ENCODE data around the gene IRF2BP2.

IRF2BP2 gene

DNA sequence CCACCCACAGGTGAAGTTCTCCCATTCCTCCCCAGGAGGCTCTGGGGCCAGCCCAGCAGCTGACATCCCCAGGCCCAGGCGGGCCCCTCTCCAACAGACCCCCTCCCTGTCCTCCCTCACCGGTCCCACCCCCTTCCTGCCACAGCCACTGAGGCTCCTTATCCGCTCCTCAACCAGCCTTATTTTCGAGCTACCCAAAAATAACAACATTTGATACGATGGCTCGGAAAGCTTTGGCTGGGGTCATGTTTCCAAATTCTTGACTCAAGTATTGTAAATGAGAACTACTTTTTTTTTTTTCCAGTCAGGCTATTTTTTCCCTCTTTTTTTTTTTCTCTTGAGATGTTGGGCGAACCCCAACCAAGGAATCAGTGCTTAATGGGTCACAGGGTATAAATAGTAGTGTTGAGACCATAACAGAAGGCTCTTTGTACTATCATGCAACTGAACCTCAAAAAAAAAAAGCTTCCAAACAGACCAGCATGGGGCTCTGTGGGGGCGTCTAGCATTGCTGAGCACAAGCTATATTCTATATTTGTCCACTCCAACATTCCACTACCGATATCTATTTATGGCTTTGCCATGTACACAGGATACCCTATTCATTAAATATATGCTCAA is 27.2 kb downstream of the IRF2BP2 start:
- DNase-seq = no peak

- no peak for DNase-seq
Observed at GRCh38 chr1:234582186-234582585, 27.8 kb downstream of the IRF2BP2 start.

- no peak for DNase-seq
Observed at GRCh38 chr1:234581063-234581714, 28.8 kb downstream of the IRF2BP2 start.

GRCh38 chr1:234579967-234580366 is 30.0 kb downstream of the IRF2BP2 start:
- no peak for DNase-seq

GRCh38 chr1:234578735-234579134 is 31.2 kb downstream of the IRF2BP2 start:
- DNase-seq = no peak

DNA sequence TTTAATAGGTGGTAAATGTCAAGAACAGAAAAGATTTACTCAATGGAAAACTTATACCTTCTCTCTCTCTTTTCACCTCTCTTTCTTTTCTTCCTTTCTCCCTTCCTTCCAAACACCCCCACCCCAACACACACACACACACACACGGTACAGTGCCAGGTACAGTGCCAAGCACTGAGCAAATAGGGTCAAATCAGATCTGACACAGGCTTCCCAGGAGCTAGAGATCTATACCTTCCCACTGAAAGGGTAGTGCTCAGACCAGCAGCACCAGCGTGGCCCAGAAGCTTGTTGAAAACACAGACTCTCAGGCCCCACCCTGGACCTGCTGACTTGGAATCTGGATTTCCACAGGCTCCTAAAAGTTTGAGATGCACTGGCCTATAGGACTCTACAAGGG is 31.9 kb downstream of the IRF2BP2 start:
- DNase-seq = no peak

GRCh38 chr1:234573711-234574299 is 36.2 kb downstream of the IRF2BP2 start:
- no peak for DNase-seq

DNA sequence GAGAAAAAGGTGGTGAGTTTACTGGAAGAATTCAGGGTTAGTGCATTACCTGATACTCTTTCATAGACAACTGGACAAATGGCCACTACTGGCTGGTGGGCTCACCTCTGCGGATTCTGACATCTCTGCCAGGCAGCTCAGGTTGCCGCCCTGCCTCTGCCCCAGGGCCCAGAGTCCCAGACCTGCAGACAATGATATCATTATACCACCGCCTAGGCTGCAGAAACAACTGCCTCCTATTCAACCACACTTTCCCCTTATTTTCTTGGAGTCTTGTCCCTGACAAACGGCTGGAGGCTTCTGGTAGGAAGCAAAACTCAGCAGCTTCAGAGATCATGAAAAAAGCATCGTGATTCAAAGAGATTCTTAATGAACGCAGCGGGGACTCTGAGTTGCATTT is 37.0 kb downstream of the IRF2BP2 start:
- DNase-seq = no peak

GRCh38 chr1:234571702-234572101 is 38.3 kb downstream of the IRF2BP2 start:
- no peak for DNase-seq

GRCh38 chr1:234570329-234571120 is 39.5 kb downstream of the IRF2BP2 start:
- no peak for DNase-seq

- no peak for DNase-seq
Observed at GRCh38 chr1:234568345-234568744, 41.6 kb downstream of the IRF2BP2 start.

- DNase-seq = no peak
Observed at GRCh38 chr1:234565132-234565531, 44.8 kb downstream of the IRF2BP2 start.

DNA sequence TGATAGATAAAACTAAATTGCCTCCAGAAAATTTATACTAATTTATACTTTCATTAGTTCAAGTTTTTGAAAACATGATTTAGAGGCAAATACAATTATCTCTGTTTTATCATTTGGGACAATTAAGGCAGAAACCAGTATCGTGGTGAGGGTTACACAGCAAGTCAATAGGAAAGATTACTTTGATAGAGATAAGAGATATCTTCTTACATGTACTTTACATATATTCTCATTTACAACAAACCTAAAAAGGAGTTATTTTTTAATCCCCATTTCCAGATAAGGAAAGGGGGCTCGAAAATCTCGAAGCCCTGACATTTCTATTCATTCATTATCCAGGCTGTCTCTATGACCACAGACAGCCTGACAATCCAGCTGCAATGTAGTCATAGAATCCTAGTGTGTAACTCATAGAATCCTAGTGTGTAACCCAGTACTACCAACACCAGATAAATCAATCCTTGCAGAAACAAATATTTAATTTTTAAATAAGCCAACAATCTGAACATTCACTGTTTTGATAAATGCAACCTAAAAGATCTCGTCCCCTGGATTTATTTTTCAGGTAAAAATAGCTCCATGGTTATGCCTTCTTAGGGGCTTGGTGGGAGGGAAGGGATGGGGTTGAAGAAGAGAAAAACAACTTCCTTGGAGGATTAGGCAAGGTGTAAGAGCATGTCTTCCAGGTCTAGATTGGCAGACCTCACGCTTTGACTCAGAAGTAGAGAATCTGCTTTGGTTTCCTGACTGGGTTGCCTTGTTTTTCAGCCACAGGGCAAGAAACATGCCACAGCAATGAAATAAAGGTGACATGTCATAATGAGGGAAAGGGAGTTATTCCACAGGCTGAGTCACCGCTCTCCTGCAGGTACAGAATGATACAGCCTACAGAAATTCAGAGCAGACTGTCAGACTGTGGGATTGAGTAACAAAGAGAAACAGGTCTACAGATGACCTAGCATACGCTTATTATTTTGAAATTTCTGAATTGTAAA is 45.6 kb downstream of the IRF2BP2 start:
- DNase-seq = no peak

DNA sequence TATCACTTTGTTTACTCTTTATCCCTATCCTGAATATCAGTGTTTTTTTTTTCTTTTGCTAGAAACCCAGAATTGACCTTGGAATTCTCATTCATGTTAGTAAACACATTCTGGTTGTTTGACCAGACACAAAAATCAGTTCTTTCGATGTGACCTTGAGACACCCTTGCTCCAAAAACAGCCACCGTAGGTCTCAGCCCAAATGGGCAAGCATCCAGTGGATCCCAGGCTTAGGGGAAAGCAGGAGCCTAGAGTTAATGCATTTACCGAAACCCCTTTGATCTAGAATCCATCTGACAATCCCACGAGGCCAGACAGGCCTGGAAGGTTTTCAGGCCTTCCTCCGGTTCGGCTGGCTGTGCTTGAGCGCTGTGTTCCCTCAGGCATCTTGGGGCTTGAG is 47.6 kb downstream of the IRF2BP2 start:
- no peak for DNase-seq

GRCh38 chr1:234561319-234561718 is 48.7 kb downstream of the IRF2BP2 start:
- no peak for DNase-seq

DNA sequence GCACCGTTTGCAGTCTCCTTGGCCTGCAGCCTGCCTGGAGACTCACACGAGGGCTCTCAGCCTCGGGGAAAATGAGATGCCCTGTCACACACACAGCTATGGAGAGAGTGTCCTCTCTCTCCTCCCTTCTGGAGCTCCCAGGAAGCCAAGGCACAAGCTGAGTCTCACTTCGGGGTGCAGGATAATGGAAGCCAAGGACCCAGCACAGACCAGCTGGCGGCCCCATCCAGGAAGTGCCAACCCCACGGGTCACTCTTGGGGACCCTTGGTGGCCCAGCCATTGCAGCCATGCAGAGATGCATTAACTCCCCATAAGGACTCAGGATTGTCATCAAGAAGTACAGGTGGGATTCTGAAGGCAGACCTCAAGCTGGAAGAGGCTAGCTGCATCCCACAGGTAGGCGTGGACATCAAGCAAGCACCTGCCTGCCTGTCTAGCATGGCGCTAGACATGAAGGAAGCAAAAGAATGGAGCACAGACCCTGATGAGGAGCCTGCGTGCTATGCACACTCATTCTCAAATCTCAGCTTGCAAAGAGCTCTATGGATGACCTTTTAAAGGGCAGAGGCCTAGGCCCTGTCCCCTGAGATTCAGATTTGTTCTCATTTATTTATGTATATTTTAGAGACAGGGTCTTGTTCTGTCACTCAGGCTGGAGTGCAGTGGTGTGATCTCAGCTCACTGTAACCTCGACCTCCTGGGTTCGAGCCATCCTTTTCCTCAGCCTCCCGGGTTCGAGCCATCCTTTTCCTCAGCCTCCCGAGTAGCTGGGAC is 49.9 kb downstream of the IRF2BP2 start:
- no peak for DNase-seq

DNA sequence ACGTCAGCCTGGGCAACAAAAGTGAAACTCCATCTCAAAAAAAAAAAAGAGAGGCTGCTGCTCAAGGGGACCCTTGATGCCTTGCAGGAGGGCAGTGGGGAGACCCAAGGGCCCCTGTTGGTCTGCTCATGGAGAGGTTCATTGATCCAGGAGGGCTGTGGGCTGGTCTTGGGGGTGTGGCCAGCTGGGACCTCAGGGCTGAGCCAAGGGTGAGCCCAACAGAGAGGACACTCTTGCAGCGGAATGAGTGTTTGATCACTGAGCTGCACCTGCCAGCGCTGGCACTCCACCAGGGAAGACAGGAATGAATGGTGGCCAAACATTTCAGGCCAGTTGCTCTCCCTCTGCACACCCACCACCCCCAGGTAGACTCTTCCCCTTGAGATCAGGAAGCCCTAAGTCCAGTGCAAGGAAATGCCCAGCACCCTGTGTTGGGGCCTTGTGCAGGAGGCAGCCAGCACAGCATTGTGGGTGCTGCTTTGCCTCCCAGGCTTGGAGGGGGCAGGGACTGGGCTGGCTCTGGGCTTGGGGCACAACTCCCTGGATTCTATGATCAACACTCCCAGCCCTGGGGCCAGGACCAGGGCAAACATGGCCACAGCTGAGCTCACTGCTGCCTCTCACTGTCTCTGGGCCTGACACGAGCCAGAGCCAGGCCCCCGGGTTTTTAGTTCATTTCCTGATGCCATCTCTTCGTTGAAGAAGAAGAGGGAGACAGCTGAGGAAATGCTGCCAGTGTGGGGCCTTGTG is 50.7 kb downstream of the IRF2BP2 start:
- no peak for DNase-seq

DNA sequence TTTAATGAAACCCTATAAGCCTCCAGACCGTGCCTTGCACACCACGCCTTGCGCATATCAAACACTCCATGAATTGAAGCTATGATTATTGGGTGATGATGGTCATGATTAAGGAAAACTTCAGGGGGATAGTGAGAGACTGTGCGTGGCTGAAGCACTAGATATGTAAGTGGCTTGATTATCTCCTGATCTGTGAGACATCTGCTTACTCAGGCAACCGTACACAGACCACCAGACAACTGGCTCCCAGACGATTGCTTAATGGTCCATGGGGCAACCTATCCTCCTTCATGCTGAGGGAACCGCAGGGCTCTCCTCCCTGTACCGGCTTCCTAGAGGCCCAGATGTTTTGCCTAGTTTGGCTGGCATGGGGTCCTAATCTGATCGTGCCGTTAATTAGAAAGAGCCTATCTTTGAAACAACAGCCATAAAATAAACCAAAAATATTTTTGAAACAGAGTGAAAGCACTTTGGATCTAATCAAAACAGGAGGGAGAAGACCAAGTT is 51.6 kb downstream of the IRF2BP2 start:
- no peak for DNase-seq

DNA sequence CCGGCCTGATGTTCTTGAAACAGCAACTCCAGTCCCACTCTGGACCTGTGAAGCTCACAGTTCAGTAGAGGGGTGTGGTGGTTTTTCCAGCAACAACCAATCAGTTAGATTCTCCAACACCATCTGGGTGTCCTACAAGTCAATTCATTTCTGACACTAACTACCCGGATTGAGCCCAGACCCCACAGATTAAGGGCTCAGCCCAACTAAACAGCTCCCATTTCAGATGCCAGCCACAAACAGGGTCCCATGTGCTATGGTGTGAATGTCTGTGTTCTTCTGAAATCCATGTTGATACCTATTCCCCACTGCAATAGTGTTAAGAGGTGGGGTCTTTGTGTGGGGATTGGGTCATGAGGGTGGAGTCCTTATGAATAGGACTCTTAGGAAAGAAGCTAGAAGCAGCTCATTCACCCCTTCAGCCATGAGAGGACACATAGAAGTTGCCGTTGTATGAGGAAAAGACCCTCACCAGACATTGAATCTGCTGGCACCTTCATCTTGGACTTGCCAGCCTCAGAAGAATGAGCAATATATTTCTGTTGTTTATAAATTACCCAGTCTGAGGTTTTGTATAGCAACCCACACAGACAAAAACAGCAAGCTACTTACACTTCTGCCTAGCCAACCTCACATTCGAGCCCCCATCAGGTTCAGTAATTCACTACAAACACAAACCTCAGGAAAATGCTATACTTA is 53.6 kb downstream of the IRF2BP2 start:
- no peak for DNase-seq
